D721Med (cell line): ENCODE measurements around the gene RNU1-2.
"Not testable (repeated sequence)": the region's sequence is repeated elsewhere in the genome, so short reads cannot be mapped to it uniquely, and the experiment has no call there.

ENCODE experiments used
- DNase-seq: peaks from one replicate; pipeline ENCODE4 v3.0.0; 2011; ENCODE audit warnings: low spot score; ENCODE audit not compliant: insufficient read length
- FAIRE-seq: peaks from 2 replicates; lab custom pipeline; 2011; peaks lifted over from hg19 to GRCh38; lab: Jason Lieb, UNC
- TF ChIP-seq, protein P1 (sequence below): IDR thresholded peaks from 2 replicates; pipeline ENCODE4 v1.5.1; 2012; ENCODE audit warnings: mild to moderate bottlenecking, control low read depth; ENCODE audit not compliant: insufficient read depth; ENCODE audit errors: missing control alignments

Gene RNU1-2

GRCh38 chr1:16882986-16883385, 12.8 kb upstream of the RNU1-2 start:
- no peak for DNase-seq
- FAIRE-seq, result no peak
- TF ChIP-seq, protein P1, sequence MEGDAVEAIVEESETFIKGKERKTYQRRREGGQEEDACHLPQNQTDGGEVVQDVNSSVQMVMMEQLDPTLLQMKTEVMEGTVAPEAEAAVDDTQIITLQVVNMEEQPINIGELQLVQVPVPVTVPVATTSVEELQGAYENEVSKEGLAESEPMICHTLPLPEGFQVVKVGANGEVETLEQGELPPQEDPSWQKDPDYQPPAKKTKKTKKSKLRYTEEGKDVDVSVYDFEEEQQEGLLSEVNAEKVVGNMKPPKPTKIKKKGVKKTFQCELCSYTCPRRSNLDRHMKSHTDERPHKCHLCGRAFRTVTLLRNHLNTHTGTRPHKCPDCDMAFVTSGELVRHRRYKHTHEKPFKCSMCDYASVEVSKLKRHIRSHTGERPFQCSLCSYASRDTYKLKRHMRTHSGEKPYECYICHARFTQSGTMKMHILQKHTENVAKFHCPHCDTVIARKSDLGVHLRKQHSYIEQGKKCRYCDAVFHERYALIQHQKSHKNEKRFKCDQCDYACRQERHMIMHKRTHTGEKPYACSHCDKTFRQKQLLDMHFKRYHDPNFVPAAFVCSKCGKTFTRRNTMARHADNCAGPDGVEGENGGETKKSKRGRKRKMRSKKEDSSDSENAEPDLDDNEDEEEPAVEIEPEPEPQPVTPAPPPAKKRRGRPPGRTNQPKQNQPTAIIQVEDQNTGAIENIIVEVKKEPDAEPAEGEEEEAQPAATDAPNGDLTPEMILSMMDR, result no peak

DNA sequence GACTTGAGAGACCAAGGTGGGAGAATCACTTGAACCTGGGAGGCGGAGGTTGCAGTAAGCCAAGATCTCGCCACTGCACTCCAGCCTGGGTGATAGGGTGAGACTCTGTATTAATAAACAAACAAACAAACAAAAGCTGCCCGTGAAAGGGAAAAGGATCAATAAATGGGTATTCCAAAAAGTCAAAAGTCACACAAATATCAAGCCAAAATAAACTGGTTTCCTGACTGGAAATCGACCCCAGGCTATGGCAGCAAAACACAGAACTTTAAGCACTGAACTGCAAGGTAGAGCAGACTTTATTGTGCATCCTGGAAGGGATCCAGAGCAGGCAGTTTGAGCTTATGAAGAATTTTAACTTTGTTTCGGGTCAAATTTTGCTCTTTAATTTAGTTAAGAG, 11.3 kb upstream of the RNU1-2 start:
- DNase-seq, FAIRE-seq: not testable (repeated sequence)

DNA sequence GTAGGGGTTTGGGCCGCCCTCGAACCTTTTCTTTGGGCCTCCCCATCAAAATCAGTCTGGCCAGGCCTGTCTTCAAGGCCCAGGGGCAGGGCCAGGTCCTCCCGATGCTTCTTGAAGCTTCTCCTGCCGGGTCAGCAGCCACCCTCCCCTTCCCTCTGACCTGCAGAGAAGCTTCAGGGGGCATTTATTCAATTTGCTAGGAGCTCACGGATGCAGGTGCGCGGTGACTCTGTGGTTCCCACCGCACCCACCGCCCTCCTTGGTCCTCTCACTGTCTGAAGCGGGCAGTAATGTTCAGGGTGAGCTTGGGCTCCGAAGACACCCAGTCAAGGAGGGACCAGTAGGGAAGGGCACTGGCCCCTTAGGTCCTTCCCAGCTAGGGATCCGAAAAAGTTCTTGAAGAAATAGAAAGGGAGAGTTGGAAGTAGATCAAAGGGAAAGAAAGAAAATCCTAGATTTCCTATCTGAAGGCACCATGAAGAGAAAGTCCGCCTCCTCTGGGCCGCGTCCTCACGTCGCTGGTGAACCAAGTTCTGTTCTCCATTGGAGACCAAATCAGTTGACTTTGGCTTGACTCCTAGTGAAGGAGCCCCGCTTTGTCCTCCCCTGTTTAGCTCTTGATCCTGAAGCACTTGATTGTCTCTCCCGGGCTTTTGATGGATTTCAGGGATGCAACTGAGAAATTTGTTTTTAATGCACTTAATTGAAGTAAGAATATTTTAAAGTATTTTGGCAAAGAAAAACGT, 8.7 kb upstream of the RNU1-2 start:
- FAIRE-seq (no peak), DNase-seq (no peak)
- TF ChIP-seq, protein P1, result no peak

DNA sequence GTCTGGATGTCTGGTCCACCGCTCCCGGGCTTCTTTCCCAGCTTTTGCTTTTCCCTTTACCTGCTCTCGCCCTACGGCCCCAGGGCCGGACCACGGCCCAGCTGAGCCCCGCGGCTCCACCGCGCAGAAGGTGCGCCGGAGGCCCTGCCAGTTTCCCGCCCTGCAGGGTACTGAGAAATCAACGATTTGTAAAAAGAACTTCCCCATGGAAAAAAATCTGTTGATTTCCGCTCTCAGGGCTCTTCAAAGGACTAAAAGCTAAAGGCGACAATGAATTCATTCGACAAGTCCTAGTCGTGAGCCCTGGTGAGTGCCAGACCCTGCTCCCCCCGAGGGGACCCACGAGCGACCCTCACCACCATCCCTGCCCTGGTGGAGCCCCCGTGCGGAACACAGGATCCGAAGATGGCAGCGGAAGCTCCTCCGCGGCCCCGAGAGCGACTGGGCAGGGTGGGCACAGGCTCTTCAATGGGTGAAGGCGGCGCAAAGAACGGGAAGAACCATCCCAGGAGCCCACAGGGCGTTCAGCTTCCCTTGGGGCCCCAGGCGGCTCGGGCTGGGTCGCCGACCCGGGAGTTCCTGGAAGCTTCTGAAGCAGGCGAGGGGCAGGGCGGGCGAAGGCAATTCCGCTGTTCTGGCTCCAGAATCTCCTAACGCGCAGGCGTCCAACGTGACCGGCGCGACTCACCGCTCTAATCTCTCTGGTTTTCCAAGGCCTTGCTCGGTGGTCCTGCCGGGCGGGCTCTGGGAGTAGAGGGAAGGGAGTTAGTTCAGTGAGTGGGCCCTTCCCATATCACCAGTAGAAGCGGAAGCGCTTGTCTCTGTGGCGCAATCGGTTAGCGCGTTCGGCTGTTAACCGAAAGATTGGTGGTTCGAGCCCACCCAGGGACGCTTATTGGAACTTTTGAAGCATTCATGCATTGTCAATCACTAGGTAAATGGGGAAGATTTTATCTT, 6.6 kb upstream of the RNU1-2 start:
- FAIRE-seq, result no peak
- DNase-seq, result no peak
- TF ChIP-seq, protein P1, result no peak

DNA sequence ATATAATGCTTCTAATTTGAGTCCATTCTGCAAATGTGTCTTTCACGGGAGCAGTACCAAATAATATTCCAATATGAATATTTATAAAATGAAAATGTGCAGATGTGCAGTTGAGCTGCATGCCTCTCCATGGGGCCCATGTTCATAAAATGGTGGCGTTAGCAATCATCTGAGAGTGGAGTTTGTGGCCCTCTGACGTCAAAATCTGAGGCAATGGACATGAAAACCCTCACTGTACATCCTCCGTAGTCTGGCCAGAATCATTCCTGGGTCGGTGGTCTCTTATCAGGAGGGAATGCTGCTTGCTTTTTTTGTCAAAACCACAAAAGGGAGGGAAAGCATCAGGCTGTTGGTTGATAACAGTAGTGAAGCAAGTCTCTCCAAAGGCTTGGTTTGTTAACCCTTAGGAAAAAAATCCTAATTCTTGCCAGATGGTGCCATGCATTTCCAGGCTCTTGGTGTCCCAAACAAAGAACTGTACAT, 5.2 kb upstream of the RNU1-2 start:
- not testable (repeated sequence) for FAIRE-seq, DNase-seq

GRCh38 chr1:16891057-16891456, 4.7 kb upstream of the RNU1-2 start:
- not testable (repeated sequence) for DNase-seq, FAIRE-seq

DNA sequence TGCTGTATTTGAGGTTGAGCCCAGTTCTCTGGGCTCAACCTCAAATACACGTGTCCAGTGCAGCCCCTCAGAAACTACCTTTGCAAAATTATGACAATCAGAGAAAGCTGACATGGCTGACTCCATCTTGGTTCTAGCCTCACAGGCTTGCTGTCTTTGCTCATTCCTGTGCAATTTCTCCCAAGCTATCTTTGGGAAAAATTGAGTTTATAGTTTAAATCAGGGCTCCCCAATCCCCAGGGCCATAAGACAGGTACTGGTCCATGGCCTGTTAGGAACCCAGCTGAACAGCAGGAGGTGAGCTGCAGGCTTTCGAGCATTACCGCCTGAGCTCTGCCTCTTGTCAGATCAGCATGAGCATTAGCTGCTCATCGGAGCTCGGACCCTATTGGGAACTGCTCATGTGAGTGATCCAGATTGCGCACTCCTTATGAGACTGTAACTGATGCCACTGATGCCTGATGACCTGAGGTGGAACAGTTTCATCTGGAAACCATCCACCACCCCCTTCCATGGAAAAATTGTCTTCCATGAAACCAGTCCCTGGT, 2.7 kb upstream of the RNU1-2 start:
- DNase-seq, result not testable (repeated sequence)

GRCh38 chr1:16893796-16894195, 2.0 kb upstream of the RNU1-2 start:
- not testable (repeated sequence) for DNase-seq, FAIRE-seq

More for the DNA sequence above, 2.7 kb upstream of the RNU1-2 start:
- FAIRE-seq, result not testable (repeated sequence)

DNA sequence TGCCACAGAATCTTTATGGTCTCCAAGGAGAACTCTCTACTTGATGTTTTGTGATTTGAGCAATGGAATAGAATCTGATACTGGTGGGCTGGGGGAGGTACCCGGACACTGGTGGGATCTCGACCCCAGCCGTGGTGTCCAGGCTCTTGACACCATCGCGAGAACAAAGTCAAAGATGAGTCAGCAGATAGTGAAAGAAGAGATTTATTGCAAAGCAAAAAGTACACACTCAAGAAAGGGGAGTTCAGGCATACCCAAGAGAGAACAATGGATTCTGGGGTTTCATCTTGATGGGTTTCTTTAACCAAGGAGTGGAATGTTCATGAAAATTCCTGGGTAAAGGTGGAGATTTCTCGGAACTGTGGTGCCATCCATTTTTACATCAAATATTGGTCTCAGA, 1.4 kb upstream of the RNU1-2 start:
- not testable (repeated sequence) for FAIRE-seq, DNase-seq

DNA sequence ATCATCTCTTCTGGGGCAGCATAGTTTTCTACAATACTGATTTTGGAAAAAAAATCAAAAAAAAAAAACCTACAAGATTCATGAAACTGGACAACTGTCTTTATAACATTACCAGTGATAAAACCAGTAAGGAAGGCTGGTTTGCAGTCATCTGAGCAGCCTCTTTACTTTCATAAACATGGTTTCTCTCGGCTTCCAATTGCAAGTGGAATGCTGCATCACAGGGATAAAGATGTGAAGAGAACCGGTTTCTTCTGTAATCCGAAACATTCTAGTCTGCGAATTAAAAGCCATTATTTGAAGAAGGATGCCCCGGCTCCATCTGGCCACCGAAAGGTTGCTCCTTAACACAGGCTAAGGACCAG, 565 bp upstream of the RNU1-2 start:
- DNase-seq, FAIRE-seq: not testable (repeated sequence)

- not testable (repeated sequence) for DNase-seq, FAIRE-seq
Measured at GRCh38 chr1:16896316-16897055, 706 bp downstream of the RNU1-2 start.

- FAIRE-seq, DNase-seq: not testable (repeated sequence)
Measured at GRCh38 chr1:16897653-16898052, 1.9 kb downstream of the RNU1-2 start.

DNA sequence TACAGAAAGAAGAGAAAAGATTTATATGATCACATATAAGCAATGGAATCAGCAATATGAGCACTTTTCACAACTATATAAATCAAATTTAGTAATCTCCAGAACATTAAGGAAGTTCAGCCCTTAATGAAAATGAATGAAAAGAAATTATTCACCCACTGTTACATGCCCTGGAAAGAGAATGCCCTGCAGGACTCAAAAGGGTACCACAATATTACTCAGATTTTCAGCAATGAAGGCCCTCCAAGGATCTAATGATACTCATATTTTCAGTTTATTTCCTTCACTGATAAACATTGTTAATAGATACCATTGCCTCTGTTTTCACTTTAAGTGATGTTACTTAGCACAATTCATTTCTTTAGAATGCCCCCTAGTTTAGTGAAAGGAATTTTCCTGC, 2.5 kb downstream of the RNU1-2 start:
- DNase-seq, FAIRE-seq: not testable (repeated sequence)

DNA sequence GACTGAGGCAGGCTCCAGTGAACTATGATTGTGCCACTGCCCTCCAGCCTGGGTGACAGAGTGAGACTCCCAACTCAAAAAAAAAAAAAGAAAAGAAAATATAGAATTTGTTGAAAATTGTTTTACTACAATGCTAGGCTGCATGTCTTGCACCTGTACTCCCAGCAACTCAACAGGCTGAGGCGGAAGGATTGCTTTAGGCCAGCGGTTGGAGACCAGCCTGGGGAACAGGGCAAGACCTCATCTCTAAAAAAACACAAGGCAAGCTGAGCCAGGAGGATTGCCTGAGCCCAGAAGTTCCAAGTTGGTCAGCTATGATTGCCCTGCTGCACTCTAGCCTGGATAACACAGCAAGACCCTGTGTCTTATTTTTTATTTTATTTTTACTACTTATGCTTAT, 3.2 kb downstream of the RNU1-2 start:
- DNase-seq, FAIRE-seq: not testable (repeated sequence)
